NCI-H526 treated with DMSO at 0.1 percent for 48 hours (cell line): Measurements from ENCODE around the gene NEK4.

Experiments
- DNase-seq: peaks from one replicate; lab custom pipeline; 2025; lab: John Stamatoyannopoulos, UW

The NEK4 gene

GRCh38 chr3:52663098-52663497 is 107.6 kb downstream of the NEK4 start:
- no peak for DNase-seq

DNA sequence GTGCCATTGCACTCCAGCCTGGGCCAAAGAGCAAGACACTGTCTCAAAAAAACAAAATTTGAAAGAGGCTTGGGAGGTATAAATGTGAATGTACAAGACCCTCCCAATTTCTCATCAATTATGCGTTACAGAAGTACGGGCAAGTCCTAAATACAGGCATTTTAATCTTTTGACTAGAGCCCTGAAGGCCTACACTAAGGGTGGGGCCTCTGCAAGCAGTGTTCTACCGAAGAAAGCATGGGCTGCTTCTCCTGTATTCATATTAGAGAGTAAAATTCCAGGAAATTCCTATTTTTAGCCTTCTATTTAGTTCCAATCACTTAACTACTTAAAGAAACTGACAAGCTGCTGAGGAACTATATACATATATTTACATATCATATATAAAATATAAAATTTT is 110.7 kb downstream of the NEK4 start:
- no peak for DNase-seq
